Left lobe of liver (tissue), 2 donors: ENCODE data around the gene CDKL5. TPM values are rescaled to one million over a fixed set of nuclear protein-coding genes. Genes with fewer than 3 reads are reported as not detected.
"Not testable (repeated sequence)": the region's sequence is repeated elsewhere in the genome, so short reads cannot be mapped to it uniquely, and the experiment has no call there.

ENCODE experiments used
- ATAC-seq: fragments of 200-7000 bp; cut with Tn5 transposase; one replicate; pipeline ENCODE4 v1.9.1; 2020; ENCODE audit warnings: mild to moderate bottlenecking, moderate library complexity
- DNase-seq: peaks from one replicate; pipeline ENCODE4 v3.0.0-alpha.2; 2020; ENCODE audit warnings: low spot score
- total RNA-seq: library from RNA; stranded (reverse); gene quantifications from one replicate; pipeline ENCODE4 v1.2.1, GENCODE V29; 2021
- donor health status: DM: no; HTN: no; CAD: no; lungs with moderate emphysema.
- donor health status: DM: no; HTN: yes; CAD: no.

The CDKL5 gene
- total RNA-seq, 1 donor from 2014 or later, result 1.7 TPM

DNA sequence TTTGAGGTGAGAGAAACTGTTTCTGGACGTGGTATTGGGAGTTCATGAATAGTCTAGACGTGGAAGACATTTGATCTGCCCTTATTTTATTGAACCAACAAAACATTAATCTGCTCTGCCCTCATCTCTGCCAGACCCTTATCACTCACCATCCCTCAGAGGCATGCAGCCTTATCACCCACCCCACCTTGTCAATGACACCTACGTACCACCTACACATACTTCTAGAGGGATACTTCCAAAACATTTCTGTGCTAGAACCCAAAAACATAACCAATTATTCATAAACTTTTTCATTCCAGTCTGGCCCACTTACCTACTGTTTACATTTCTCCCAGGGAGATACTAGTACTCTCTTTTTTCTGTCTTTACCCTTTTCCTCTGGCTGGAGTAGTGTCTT lies 141.3 kb downstream of the CDKL5 start:
- DNase-seq, result no peak
- ATAC-seq, result no peak

DNA sequence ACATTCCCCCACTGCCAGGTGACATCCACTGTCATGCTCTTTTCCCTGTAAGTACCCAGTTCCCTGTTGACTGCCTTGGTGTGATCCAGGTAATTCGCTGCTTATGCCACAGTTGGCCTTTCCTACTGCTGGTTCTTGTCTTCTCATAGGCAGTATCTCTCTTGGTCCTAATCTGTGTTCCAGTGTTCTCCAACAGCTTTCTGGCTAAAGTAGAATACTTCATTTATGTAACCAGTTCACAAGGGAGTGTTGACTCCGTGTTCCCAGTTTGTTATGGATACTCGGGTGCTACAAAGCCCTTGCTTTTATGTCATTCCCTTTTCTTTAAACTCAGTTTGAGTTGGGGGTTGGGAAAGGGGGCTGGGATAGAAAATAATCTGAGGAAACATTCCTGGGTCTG lies 148.1 kb downstream of the CDKL5 start:
- DNase-seq (no peak), ATAC-seq (no peak)

DNA sequence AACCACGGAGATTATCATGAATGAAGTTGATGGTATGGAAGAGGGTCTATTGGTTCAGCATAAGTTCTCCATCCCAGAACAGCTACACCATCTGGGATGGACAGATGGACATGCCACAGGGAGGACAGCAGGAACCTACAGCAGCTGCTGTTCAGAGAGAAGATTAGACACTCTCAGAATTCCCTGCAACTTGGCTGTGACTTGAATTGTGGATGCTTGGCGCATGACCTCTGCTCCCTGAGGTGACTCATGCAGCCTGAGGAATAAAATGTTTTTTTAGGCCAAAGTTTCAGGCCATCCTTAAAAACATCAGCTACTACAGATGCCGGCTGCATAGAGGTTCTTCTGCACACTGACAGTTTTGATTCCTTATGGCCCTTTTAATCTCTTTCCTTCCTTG lies 149.2 kb downstream of the CDKL5 start:
- no peak for DNase-seq
- no peak for ATAC-seq

DNA sequence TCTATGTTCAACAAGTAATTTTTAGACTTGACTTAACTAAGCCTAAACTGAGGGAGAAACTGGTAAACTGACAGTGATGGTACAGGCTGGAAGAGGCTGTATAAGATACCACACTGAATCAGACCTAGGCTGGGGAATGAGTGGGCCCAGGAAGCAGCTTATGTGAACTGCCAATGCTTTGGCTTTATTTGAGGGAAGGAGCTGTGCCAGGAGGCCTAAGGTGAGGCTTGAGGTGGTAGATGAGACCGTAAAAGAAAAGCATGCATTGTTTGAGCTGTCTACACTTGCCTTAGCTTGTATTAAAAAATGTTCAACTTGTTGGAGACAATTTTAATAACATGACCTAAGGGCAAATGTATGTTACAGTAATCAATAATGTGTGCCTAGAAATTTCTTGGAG lies 150.3 kb downstream of the CDKL5 start:
- ATAC-seq, result no peak
- no peak for DNase-seq

DNA sequence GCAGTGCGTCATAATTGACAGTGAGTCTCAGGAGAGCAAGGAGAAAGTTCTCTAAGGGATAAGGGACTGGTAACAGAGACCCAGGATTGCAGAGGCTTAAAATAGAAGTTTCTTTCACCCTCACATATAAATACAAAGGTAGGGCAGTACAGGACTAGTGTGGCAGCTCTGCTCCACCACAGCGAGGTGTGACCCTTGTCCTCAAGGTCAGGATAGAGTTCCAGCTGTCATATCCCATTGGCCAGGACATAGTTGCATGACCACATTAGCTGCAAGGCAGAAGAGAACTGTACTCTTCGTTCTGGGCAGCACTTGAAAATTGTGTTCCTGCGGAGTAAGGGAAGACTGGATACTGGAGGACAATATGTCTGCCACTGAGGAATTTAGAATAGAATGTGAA lies 152.0 kb downstream of the CDKL5 start:
- ATAC-seq (no peak), DNase-seq (no peak)

DNA sequence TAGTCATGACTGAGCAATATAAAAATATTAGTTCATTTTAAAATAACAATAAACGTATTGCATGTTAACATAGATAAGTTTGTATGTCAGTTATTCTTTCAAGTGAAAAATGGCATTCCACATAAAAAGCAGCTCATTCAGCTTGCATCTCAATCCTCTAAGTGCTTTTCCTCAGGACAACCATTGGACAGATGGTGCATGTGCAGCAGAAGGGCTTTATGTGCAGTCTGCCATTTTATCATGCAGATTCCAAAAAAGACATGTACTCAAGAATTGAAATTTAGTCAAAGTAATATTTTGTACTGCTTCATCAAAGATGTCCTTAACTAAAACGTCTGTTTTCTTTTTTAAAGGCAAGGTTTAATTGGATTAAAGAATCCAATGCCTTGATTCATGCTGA lies 153.1 kb downstream of the CDKL5 start:
- DNase-seq (no peak), ATAC-seq (no peak)

DNA sequence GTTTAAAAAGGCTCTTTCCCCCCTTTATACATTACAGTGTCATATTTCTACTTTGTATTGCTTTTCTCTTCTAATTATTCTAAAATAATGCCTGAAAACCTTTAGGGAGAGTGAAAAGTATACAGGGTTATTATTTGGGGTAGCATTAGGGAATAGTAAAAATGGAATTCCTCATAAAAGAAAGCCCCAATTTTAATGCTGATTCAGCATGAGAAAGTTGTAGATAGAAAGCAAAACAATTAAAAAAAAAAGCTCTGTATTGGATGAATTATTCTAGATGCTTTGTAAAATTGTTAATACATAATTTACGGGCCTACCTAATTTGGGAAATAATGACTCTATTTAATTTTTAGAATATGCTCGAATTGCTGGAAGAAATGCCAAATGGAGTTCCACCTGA lies 154.1 kb downstream of the CDKL5 start:
- ATAC-seq, result no peak

DNA sequence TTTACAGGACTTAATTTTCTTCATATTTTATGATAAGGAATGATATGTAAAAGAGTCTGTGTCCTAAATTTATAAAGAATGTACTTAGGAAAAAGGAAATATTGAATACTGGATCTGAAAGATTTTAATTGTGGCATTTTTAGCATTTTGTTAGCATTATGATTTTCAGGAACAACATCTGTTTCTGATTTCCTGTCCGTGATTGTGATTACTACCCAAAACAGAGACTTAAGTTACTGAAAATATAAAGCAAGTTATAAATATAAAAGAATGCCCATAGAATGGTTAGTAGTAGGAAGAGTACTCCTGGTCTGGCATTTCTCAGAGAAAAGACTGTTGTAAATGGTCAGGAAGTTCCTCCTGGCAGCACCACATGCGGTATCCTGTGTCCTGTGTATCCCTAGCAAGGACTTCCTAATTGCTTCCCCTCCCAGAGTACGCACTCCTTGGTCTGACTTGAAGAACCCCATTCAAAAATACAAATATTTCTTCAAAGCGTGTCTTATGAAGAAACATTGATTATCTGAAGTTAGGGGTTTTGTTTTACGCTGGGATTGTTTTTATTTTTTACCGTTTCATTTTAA lies 157.6 kb downstream of the CDKL5 start:
- DNase-seq (no peak), ATAC-seq (no peak)

More for the DNA sequence above, 154.1 kb downstream of the CDKL5 start:
- no peak for DNase-seq

DNA sequence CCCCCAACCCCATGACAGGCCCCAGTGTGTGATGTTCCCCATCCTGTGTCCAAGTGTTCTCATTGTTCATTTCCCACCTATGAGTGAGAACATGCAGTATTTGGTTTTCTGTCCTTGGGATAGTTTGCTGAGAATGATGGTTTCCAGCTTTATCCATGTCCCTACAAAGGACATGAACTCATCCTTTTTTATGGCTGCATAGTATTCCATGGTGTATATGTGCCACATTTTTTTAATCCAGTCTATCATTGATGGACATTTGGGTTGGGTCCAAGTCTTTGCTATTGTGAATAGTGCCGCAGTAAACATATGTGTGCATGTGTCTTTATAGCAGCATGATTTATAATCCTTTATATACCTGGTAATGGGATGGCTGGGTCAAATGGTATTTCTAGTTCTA lies 163.9 kb downstream of the CDKL5 start:
- not testable (repeated sequence) for ATAC-seq, DNase-seq

DNA sequence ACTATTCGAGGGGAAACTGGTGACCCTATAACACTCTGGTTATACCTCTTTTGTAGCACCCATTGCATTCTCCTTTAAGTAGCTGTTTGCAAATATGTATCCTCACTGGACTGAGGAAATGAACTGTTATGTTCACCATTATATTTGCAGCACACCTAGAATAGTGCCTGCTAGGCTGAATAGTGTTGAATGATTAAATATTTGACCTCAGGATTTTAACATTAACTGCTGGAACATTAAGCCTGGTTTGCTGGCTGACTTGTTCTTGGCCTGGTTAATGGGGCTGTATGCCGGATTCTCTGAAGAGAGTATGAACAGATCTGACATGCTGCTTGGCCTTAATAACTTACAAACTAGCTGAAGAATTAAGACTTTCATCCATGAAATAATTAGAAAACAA lies 166.4 kb downstream of the CDKL5 start:
- no peak for DNase-seq
- ATAC-seq, result peak; percentile 71

DNA sequence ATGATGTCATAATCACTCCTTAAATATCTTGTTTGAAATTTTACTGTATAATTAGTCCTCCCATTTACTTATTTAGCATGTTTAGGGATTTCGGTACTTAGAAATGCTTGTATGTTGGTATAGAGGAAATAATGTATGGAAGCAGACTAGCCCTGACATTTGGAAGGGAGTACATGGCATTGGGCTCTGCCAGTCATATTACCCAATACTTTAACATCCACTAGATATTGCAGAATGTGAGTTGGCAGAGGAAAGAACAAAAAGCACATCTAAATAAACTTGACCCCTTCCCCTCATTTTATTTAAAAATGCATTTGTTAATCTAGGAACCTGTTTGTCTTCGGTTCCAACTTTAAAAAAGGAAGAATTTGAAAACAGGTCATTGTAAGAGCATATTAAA lies 168.7 kb downstream of the CDKL5 start:
- DNase-seq (no peak), ATAC-seq (peak; percentile 70)

DNA sequence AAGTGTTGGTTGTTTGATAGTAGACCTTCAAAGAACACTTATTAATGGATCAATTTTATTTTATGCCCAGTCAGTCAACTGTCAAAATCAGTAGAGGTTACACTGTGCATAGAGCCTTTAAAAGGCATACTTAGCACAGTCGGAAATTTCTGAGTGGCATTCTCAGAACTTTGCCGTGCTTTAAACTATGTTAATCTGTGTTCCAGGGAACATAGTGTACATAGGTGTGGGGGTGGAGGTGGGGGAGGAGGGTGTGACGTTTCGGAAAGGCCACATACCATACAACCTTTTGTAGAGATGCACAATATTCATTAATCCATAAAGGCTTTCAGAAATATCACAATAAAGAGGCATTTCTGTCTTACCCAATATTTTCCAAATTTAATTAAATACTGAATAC lies 170.7 kb downstream of the CDKL5 start:
- no peak for DNase-seq
- no peak for ATAC-seq

DNA sequence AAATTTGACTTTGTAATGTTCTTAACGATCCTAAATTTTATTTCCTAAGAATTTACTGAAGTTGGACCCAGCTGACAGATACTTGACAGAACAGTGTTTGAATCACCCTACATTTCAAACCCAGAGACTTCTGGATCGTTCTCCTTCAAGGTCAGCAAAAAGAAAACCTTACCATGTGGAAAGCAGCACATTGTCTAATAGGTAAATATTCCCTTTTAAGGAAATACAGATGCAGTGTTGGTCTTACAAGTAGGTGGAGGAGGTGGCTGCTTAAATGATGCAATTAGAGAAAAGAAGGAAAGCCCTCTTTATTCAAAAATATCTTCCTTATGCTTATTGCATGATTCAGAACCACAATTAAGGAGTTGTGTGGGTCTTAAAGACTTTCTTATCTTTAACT lies 173.0 kb downstream of the CDKL5 start:
- DNase-seq (no peak), ATAC-seq (no peak)

DNA sequence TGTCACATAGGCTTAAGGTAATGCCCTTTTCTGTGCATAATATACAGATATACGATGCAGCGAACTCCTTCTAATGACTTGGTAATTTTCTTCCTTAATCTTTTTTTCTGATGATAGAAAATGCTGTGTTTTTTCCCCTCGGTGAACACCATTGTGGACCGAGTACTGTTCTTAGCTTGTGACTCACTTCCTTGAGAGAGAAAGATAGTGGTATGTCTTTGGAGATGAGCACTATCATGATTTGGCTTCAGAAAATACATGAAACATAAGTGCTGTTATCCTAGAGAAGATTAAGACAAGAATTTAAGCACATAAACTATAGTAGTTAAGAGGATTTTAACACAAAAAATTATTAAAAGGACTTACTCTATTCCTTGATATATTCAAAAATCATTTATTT lies 182.6 kb downstream of the CDKL5 start:
- no peak for DNase-seq
- ATAC-seq, result no peak

DNA sequence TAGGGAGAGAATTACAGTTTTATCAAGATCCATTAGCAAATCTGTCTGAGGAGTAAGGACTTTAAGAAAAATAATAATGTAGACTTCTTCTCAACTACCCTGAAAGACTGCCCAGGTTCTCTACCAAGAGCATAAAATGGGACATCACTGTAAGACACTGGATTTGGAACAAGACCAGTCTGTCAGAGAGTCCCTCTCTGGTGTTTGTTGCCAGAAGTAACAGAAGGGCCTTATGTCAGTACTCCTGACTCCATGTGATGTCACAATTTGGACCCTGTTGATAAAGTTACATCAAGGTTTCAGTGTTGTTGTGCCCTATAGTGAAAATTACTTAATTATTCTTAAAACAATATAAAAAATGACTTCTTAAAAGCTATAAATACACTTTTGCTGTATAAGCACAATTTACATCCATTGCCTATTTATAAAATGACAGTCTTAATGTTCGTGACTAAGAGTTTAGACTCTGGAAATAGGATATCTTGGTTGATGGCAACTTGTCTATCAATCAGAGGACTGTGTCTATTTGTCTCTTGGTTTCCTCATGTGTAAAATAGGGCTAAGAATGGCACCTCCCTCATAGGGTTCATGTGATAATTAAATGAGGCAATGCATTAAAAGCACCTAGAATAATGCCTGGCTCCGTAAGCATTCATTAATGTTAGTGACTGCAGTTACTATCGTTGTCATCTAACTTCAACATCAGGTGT lies 188.7 kb downstream of the CDKL5 start:
- no peak for ATAC-seq
- DNase-seq, result no peak

DNA sequence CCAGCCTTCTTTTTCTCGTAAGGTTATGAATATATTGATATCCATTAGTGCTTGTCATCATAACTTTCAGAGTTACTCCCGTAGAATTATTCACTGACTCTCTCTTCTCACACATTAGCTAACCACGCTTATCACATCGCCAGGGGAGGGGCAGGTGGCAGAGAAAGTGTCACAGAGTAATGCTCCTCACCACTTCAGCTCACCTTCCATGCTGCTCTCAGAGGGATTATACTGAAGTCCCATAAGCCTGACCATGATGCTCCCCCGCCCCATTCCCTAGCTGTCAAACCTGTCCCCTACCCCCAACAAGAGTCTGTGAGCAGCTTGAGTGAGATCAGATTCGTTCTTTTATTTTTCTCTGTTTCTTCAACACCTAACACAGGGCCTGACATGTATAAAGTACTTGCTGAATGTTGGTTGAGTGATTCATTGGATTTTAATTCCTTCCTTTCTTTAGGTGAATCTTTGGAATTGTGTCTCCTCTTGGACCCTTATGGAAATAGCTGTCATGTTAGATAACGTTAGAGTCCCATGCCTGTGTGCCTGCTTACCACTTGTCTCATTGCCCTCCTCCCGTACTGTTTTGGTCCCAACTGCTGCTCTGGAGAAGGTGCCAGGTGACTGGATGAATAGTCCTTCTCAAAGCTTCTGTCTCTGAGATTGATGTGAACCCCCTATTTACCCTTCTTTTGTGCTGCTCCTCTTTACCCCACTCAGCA lies 191.4 kb downstream of the CDKL5 start:
- no peak for ATAC-seq

DNA sequence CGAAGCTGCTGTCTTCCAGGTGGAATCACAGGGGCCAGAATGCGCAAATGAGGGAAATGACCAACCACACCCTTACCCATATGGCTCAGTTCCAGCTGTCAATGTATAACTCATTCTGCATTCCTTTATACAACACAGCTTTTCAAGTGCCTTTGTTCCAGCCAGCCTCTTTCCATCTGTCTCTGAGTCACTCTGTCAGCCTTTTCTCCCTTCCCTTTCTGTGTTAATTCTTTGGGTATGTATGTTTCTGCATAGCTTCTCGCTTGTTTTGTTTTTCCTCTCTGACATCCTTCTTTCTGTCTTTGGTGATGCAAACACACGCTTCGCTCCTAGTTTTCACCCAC lies 192.0 kb downstream of the CDKL5 start:
- no peak for DNase-seq
- no peak for ATAC-seq

More for the DNA sequence above, 191.4 kb downstream of the CDKL5 start:
- DNase-seq, result no peak

DNA sequence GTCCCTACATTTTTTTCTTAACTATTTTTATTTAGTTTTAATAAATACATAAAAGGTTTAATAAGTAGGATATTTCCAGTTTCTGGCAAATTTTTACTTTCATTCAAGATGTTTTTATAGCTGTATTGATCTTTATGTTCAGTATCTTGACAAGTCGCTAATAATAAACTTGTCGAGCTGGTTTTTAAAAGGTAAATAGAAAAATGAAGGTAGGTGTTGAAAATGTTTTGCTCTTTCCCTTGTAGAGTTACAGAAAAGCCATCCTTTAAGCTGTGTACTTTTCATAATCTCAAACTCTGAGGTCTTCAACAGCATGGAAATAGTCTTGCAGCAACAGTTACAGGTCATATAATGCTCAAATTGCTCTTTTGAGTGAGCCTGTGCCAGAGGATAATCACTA lies 193.9 kb downstream of the CDKL5 start:
- DNase-seq, result no peak
- ATAC-seq, result no peak

DNA sequence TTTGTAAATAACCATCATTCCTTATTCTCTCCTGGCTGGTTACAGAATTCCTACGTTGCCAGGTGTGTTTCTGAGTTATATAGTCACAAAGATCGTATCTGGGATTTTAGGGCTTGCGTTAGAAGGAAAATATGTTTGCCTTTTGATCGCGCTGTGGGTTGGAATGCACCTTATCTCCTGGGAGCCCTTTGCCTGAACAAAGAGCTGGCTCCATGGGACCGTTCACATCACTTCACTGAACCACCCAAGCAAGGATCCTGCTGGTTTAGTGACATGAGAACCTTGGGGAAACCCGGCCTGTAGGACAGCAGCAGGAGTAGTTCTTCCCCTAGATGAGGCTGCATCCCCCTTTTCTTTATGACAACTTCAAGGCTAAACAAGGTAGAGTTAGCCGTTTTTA lies 194.9 kb downstream of the CDKL5 start:
- no peak for DNase-seq

DNA sequence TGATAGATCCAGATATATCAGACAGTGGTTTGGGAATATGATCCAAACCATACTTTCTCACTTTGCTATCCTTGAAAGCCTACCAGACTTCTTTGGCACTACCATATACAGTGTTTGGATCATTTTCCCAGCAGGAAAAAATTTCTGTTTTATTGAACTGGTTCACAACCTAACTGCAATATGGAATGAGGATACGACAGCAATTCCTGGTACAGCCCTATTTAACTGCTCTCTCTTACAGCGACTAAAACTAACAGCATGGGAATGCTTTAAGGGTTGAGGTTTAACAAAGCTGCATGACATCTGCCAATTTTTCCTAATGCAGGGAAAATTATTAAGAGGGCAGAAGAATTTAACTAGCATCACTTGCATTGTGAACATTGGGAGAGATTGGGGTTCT lies 199.2 kb downstream of the CDKL5 start:
- no peak for ATAC-seq
- DNase-seq, result no peak

More for the DNA sequence above, 194.9 kb downstream of the CDKL5 start:
- ATAC-seq, result no peak

DNA sequence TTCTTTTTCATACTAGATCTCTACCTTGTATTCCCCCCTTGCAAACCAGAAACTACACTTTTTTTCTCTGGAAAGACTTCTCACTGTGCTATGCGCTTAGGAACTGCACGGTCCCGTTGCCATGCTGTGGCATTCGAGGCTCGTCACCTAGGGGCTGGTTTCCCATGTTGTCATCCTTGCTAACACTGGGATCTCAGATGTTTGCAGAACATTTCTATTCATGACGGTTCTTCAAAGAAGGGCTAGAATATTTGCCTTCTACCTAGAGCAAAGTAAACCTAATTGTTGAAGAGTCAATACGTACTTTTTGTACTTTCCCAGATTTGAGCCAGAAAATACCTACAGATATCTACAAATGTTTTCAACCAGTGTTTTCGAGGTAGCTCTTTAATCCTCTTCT lies 205.5 kb downstream of the CDKL5 start:
- DNase-seq, result no peak
- ATAC-seq, result no peak

DNA sequence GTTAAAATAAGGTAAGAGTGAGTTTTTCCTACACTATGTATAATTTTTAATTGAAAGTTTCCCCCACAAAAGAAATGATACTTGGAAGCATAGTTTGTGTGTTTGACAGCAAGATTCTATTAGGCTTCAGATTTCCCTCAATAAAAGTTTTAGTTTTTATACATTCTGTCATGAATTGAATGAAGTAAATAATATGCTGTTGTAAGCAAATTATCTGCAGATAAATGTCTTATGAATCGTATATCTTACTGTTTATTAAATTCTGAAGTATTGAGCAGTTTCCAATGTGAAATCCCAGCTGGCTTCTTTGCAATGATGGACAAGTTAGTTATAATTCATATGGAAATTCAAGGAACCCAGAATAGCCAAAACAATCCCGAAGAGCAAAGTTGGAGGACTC lies 213.0 kb downstream of the CDKL5 start:
- no peak for DNase-seq
- ATAC-seq, result no peak
